Smooth muscle cell (in vitro differentiated cells): Measurements from ENCODE around the gene MIAT. TPM values are rescaled to one million over a fixed set of nuclear protein-coding genes. Genes with fewer than 3 reads are reported as not detected.

ENCODE experiments used
- DNase-seq: peaks from one replicate; lab custom pipeline; 2025; ENCODE audit not compliant: unreplicated experiment; lab: John Stamatoyannopoulos, UW
- H2AFZ ChIP-seq: fragments of 200-600 bp; sonication (generic); 2 replicates; pipeline ENCODE4 v1.6.0; 2016; ENCODE audit warnings: antibody characterized with exemption, low read depth, mild to moderate bottlenecking
- H3F3A ChIP-seq: fragments of 200-600 bp; sonication (generic); 2 replicates; pipeline ENCODE4 v1.6.0; 2017; ENCODE audit warnings: antibody characterized with exemption, low read depth
- H3K27ac ChIP-seq: fragments of 200-600 bp; sonication (generic); 2 replicates; pipeline ENCODE4 v1.5.1; 2016; ENCODE audit warnings: low read depth, mild to moderate bottlenecking
- H3K27me3 ChIP-seq: fragments of 200-600 bp; sonication (generic); 2 replicates; pipeline ENCODE4 v1.6.1; 2016; ENCODE audit warnings: low read depth, mild to moderate bottlenecking
- H3K36me3 ChIP-seq: fragments of 200-600 bp; sonication (generic); 2 replicates; pipeline ENCODE4 v1.5.1; 2016; ENCODE audit warnings: low read depth
- H3K4me1 ChIP-seq: fragments of 200-600 bp; sonication (generic); 2 replicates; pipeline ENCODE4 v1.5.1; 2016; ENCODE audit warnings: low read depth
- H3K4me2 ChIP-seq: fragments of 200-600 bp; sonication (generic); 2 replicates; pipeline ENCODE4 v1.6.0; 2016; ENCODE audit warnings: mild to moderate bottlenecking
- H3K4me3 ChIP-seq: fragments of 200-600 bp; sonication (generic); 2 replicates; pipeline ENCODE4 v1.5.1; 2016; ENCODE audit warnings: mild to moderate bottlenecking
- H3K79me2 ChIP-seq: fragments of 200-600 bp; sonication (generic); 2 replicates; pipeline ENCODE4 v1.6.0; 2016; ENCODE audit warnings: low read depth, mild to moderate bottlenecking
- H3K9ac ChIP-seq: fragments of 200-600 bp; sonication (generic); 2 replicates; pipeline ENCODE4 v1.6.0; 2016; ENCODE audit warnings: low read depth
- H3K9me3 ChIP-seq: fragments of 200-600 bp; sonication (generic); replicated peaks from 2 replicates; pipeline ENCODE4 v1.5.1; 2016; ENCODE audit warnings: low read depth
- H4K20me1 ChIP-seq: fragments of 200-600 bp; sonication (generic); 2 replicates; pipeline ENCODE4 v1.6.0; 2016; ENCODE audit warnings: low read depth
- CTCF ChIP-seq: fragments of 200-600 bp; sonication (generic); IDR thresholded peaks from 2 replicates; pipeline ENCODE4 v1.5.1; 2017; ENCODE audit warnings: borderline replicate concordance, mild to moderate bottlenecking, antibody characterized with exemption; ENCODE audit not compliant: insufficient read depth, poor library complexity, severe bottlenecking
- WGBS: methylation state at CpG from one replicate; pipeline ENCODE4 v1.1.7; 2016; ENCODE audit warnings: low lambda C conversion rate; 5-methylcytosine and 5-hydroxymethylcytosine counted together
- polyA plus RNA-seq: library from polyadenylated mRNA; unstranded; fragments of >200 nt; fragmentation: Nextera tagmentation; extraction: Ambion mirVana; gene quantifications from 2 replicates; pipeline ENCODE4 v1.2.1, GENCODE V29; 2016
- total RNA-seq: library from RNA; depleted of rRNA; stranded (reverse); fragments of >200 nt; gene quantifications from 2 replicates; pipeline ENCODE4 v1.2.3, GENCODE V29; 2014

Gene MIAT
- total and polyA plus RNA-seq, 2 experiments from 2014 or later, result 0.16 to 7.0 TPM

GRCh38 chr22:26614322-26614721, 43.1 kb upstream of the MIAT start:
- no peaks in the 10 kb centered on the region for H3K79me2 ChIP-seq
- H4K20me1 ChIP-seq, result no peaks in the 10 kb centered on the region
- no peaks in the 10 kb centered on the region for H3F3A ChIP-seq
- H3K9me3 ChIP-seq, result no peaks in the 10 kb centered on the region
- no peak overlapping the region for H3K27ac ChIP-seq
- H3K4me1 ChIP-seq, result peaks cover 21% of the 10 kb centered on the region
- no peak overlapping the region for H3K4me3 ChIP-seq
- H2AFZ ChIP-seq, result peak overlapping the region; percentile 84
- no peak for DNase-seq
- TF ChIP-seq CTCF, result no peak
- no peaks in the 10 kb centered on the region for H3K36me3 ChIP-seq
- 30% methylated on average over 14 of the region's 14 CpGs for WGBS
- H3K27me3 ChIP-seq, result peaks cover 10% of the 10 kb centered on the region
- no peak overlapping the region for H3K9ac ChIP-seq
- peak overlapping the region; percentile 65 for H3K4me2 ChIP-seq

- H3F3A ChIP-seq, result no peaks in the 10 kb centered on the region
- no peaks in the 10 kb centered on the region for H3K36me3 ChIP-seq
- 67% methylated on average over 5 of the region's 5 CpGs for WGBS
Measured at GRCh38 chr22:26615149-26615548, 42.2 kb upstream of the MIAT start.

GRCh38 chr22:26615830-26616435, 41.5 kb upstream of the MIAT start:
- DNase-seq, result no peak
- no peak overlapping the region for H2AFZ ChIP-seq
- H3K36me3 ChIP-seq, result no peaks in the 10 kb centered on the region
- 87% methylated on average over 11 of the region's 11 CpGs for WGBS
- H3K4me2 ChIP-seq, result no peak overlapping the region
- H3K27ac ChIP-seq, result no peak overlapping the region
- H3K4me1 ChIP-seq, result peaks cover 21% of the 10 kb centered on the region
- H4K20me1 ChIP-seq, result no peaks in the 10 kb centered on the region
- no peaks in the 10 kb centered on the region for H3K9me3 ChIP-seq
- no peaks in the 10 kb centered on the region for H3K79me2 ChIP-seq
- no peaks in the 10 kb centered on the region for H3F3A ChIP-seq
- no peak overlapping the region for H3K9ac ChIP-seq
- H3K27me3 ChIP-seq, result peaks cover 10% of the 10 kb centered on the region
- no peak overlapping the region for H3K4me3 ChIP-seq
- TF ChIP-seq CTCF, result no peak

More at GRCh38 chr22:26615149-26615548, 42.2 kb upstream of the MIAT start:
- Histone ChIP-seq H3K27ac (no peak overlapping the region), H3K9me3 (no peaks in the 10 kb centered on the region), H3K79me2 (no peaks in the 10 kb centered on the region), H4K20me1 (no peaks in the 10 kb centered on the region), H2AFZ (no peak overlapping the region), H3K4me2 (no peak overlapping the region), H3K4me3 (no peak overlapping the region), H3K9ac (no peak overlapping the region), H3K27me3 (peaks cover 10% of the 10 kb centered on the region), H3K4me1 (peaks cover 21% of the 10 kb centered on the region)
- DNase-seq, result no peak
- TF ChIP-seq CTCF, result no peak

- Histone ChIP-seq H4K20me1 (no peaks in the 10 kb centered on the region), H3K36me3 (no peaks in the 10 kb centered on the region), H3K79me2 (no peaks in the 10 kb centered on the region), H3K9ac (no peak overlapping the region), H3K4me3 (no peak overlapping the region), H3K9me3 (no peaks in the 10 kb centered on the region), H2AFZ (no peak overlapping the region), H3F3A (no peaks in the 10 kb centered on the region), H3K4me1 (peaks cover 23% of the 10 kb centered on the region), H3K27ac (no peak overlapping the region), H3K4me2 (no peak overlapping the region), H3K27me3 (peaks cover 10% of the 10 kb centered on the region)
- DNase-seq, result no peak
- WGBS, result 48% methylated on average over 2 of the region's 2 CpGs
- TF ChIP-seq CTCF, result no peak
Measured at GRCh38 chr22:26616650-26617049, 40.7 kb upstream of the MIAT start.
